RKO (cell line): ENCODE measurements around the gene TIMM44.
"Not testable (repeated sequence)": the region's sequence is repeated elsewhere in the genome, so short reads cannot be mapped to it uniquely, and the experiment has no call there.

Source experiments
- DNase-seq: peaks from one replicate; pipeline ENCODE4 v3.0.0-alpha.2; 2016; ENCODE audit warnings: low spot score

TIMM44 gene

DNA sequence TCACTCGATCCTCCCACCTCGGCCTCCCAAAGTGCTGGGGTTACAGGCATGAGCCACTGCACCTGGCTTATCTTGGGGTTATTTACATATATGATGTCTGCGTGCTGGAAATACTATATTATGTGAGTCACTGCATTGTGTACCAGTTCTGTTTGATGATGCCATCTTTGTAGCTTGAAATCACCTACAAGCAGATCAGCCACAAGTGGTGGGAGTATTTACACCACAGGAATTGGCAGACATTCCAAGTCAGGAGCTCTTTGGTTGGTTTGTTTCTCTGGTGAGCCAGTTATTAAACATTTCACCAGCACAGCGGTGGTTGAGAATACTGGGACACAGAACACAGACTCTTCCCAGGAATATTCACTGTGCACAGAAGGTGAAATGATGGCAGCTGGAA is 4.5 kb upstream of the TIMM44 start:
- peak; percentile 37 for DNase-seq

DNA sequence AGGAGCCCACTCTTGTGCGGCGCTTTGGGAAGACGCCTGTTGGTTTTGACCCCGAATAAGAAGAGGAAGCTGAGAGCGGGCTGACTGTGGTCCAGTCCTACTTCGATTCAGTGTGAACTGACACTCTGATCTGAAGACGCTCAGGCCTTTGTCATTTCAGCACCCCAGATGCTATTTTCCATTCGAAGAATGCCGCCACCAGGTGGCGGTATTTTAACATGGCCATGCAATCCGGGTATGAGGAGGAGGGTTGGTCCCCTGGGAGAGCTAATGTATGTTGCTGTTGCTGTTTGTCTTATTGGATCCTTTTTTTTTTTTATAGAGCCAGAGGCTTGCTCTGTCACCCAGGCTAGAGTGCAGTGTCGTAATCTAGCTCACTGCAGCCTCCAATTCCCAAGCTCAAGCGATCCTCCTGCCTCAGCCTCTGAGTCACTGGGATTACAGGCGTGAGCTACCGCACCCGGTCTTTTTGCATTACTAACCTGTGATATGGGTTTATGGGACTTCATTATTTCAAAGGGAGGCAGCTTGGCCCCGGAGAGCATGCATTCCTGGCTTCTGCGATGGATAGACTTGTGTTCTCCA is 803 bp upstream of the TIMM44 start:
- DNase-seq, result peak; percentile 89

DNA sequence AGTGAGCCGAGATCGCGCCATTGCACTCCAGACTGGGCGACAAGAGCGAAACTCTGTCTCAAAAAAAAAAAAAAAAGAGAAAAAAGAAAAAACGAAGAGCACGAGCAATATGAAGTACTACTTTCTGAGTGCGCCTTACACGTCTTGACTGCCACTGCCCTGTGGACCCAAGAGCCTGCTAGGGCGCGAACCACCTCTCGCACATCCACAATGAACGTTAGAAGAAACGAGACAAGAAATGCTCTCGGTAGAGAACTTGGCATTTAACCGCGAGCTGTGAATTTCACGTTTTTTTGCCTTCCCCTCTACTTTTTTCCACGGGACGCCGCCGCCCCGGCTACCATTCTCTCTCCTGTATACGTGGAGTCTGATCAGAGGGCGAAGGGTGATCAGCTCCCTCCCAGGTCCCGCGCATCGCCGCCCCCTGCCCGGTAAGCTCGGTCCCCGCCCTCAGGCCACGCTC is 454 bp downstream of the TIMM44 start:
- no peak for DNase-seq

DNA sequence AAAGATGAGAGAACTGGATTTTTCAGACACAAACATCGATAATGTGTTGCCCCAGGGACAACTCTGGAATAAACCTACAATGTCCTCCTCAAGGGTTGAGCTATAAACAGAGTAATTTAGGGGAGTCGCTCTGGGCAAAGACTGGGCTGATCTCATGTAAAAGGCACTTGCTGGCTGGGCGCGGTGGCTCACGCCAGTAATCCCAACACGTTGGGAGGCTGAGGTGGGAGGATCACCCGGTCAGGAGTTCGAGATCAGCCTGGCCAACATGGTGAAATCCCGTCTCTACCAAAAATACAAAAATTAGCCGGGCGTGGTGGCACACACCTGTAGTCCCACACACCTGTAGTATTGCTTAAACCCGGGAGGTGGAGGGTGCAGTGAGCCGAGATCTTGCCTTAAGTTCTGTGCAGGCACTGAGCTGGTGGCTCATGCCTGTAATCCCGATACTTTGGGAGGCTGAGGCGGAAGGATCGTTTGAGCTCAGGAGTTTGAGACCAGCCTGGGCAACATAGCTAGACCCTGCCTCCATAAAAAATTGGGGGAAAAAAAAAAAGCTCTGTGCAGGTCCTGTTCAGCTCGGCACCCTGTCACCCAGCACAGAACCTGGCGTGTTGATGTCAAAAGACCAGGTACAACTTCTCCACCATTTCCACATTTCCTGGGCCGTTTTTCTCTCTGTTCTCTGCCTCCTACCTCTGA is 1.4 kb downstream of the TIMM44 start:
- no peak for DNase-seq

DNA sequence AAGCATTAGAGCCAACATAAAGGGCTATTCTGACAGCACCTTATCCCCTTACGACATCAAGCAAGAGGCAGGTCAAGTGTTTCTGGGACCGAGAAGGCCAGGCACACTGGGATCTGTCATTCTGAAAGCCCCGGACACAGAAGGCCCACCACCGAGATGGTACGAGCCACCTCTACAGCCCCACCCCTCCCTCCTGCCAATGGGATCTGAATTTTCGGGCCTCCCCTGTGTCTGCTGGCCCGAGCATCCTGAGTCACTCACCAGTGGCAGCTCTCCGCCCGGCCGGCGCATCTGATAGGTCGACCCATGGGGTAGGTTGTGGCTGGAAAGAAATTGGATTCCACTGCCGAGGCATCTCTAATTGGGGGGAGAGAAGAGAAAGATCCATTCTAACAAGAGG is 2.6 kb downstream of the TIMM44 start:
- no peak for DNase-seq

DNA sequence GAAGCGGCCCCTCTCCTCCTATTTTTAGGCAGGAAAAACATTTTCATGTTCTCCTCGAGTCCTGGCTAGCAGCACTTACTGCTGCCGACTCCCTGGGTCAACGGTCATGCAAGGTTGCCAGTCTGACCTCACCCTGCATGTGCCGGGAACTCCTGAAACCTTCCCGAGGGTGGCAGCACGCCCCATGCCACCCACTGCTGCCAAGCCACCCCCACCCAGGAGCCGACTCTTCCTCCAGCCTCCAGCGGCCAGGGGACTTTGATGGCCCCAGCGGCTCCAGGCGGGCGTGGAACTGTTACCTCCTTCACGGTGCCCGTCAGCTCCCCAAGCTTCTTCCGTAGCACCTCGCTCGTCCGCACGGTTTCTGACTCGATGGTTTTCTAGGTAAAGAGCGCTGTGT is 8.7 kb downstream of the TIMM44 start:
- no peak for DNase-seq

DNA sequence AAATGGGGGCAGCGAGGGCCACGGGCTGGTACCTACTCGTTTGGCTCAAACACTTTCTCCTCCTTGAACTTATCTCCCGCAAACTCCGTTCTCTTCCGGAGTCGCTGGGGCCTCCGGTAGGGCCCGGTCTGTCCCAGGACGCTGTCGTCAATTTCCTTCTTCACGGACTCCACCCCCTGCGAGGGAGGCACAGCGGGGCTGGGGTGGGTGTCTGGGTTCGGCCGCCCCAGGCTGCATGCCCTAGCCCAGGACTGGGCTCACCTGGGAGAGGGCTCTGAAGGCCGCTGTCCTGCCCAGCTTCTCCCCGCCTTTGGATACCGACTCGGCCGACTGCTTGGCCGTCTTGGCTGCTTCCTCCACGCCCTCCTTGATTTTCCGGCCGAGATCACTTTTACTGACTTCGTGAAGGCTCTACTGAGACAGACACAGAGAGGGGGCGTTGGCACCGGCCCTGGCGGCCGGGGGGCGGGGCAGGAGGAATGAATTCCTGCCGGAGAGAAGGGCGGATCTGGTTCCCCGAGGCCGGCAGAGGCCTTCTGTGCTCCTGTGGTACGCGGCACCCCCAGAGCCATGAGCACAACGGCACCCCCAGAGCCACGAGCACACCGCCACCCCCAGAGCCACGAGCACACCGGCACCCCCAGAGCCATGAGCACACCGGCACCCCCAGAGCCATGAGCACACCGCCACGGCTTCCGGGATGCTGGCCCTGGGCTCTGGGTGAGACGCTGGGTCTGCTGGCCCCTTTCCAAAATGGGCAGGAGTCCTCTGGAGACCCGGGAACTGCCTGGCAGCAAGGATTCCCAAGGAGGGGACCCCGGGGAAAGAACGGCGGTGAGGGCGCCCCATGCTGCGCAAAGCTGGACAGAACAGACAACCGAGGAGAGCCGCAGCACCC is 9.4 kb downstream of the TIMM44 start:
- DNase-seq, result no peak

DNA sequence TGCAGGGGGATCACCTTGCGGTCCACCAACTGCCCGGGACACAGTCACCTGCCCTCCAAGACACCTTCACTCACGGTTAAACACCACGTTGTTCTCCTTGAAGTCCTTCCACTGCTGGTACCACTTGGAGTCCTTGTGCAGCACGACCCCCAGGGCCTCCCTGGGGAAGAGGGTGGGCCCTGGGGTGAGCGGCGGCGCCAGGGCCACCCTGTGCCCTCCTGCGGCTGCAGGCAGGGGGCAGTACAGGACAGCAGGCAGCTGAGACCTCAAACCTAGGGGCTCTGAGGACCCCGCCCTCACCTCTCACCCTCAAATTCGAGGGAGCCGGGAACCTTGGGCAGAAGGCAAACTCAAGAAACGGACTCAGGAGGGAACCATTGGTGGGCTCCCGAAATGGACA is 10.1 kb downstream of the TIMM44 start:
- DNase-seq, result no peak

DNA sequence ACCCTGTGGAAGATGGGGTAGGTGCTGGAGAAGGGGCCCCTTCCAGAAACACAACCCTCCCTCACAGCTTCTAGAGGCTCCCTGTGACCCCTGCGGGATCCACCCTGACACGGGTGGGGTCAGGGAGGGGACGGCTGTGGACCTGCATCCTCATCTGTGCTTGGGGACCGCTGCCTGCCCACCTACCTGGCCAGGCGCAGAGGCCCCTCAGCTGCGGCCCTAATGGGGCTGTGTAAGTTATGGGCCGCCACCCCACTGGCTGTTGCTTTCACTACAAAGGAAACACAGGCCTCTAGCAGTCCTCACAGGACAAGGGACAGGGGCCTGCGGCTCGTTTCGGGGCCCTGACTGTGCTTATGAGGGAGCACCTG is 10.6 kb downstream of the TIMM44 start:
- no peak for DNase-seq

DNA sequence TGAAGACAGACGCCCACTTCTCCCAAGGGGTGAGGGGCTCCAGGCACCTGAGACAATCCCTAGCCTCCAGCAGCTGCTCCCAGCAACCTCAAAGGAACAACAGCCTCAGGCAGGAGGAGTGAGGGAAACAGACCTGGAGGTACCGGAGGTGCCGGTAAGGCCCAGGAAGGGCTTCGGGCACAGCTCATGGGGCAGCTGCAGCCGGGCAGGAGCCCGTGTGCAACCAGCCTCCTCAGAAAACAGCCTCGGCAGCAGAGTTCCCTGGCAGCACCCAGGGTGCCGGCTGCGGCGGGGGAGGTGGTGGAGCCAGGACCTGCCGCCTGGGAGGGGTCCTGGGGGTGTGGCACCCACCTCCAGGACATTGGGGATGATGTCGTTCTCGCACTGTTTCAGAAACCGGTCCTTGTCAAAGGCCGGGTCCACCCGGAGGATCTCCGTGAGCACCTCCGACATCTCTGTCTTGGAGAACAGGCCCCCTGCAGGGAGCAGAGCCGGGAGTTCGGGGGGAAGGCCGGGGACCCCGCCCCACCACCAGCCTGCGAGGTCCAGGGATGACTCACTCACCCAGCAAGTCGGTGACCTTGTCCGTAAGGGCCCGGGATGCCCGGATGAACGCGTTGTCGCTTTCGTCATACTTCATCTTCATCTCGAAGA is 11.1 kb downstream of the TIMM44 start:
- no peak for DNase-seq

DNA sequence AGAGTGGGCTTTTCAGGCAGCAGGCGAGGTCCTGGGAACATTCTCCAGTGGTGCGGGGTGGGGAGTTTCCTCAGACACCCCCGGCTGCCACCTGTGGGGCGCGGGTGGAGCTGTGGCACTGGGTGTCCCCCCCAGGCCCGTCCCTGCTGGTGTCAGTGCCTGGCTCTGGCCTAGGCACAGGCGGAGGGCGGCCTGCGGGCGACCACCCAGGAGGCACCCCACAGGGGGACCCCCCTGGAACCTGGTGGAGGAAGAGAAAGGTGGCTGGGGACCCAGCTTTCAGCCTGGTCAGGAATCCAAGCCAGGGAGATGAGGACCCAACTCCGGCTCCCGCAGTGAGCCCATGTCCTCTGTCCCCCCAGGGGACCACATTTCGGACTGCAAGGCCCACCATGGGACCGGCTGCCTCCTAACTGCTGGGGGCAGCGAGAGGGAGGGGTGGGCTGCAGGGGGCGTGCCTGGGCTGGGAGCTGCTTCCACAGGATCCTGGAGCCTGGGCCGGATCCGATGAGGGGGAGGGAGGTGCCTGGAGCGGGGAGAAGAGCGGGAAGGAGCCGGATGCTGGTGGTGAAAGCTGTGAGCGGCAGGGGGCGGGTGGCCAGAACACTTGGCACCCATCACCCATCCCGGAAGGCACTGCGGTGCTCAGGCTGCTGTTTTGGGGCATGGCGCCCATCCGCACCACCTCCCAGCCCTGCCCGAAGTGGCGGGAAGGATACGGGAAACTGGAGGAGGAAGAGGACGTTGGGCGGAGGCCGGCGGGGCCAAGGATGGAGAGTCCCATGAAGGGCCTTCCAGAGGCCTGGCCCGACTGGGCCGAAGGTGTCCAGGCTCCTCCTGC is 12.0 kb downstream of the TIMM44 start:
- DNase-seq, result no peak

DNA sequence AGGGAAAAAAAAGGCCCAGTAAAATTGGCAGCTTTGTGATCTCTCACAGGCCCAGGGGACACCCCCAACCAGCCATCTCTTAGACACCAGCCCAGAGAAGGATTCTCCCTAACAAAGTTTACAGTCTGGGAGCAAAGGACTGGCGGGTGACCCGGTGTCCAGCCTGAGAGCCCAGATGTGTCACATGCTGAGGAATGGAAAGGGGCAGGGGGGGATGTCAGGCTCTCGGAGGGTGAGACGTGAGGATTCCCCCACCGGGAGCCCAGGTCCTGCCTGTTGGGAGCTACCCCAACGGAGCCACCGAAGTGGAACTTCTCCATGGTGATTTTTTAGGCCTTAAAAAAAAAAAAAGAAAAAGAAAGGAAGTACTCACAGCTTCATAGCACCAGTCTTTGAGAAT is 12.7 kb downstream of the TIMM44 start:
- no peak for DNase-seq

DNA sequence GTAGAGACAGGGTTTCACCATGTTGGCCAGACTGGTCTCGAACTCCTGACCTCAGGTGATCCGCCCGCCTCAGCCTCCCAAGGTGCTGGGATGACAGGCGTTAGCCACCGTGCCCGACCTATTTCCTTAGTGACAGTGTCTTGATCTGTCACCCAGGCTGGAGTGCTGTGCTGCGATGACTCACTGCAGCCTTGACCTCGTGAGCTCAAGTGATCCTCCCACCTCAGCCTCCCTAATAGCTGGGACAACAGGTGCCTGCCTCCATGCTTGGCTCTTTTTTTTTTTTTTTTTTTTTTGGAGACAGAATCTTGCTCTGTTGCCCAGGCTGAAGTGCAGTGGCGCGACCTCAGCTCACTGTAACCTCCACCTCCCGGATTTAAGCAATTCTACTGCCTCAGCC is 13.4 kb downstream of the TIMM44 start:
- DNase-seq, result not testable (repeated sequence)

DNA sequence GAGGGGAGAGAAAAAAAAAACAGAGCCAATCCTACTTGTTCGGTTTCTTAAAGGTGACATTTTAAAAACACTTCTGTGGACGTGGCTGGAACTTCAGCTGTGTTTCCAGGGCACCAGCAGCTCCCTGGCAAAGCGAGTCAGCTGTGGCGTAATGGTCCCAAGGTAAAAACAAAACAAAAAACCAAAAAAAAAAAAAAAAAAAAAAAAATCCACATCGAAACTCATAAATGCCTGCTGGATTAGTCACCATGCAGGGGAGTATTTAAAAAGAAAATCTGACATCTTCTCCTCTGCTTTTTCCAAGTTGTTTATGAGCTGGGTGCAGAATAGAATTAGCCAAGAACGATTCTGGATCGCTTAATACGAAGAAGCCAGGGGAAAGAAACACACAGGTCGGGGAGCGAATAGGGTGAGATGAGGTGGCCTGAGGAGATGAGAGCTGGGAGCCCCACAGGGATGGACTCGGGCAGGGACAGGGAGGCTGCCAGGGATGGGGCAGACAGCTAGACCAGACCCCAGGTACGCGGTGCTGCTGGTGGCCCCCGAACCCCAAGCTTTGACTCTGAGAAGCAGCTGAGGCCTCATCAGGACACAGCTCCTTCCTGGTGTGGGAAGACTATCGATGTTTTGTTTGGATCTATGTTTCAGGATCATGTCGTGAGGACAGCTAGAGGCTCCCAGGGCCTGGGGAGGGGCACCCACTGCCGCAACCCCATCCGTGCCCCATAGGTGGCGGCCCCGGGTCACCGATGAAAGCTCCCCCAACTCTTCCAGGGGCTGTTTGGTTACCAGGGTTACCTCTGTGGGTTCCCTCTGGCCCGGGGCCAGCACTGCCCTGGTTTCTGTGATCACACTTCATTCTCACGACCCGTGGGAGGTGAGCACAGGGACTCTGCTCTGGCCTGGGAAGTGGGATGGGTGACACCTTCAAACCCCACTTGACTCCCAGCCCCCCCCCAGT is 14.4 kb downstream of the TIMM44 start:
- peak; percentile 41 for DNase-seq

DNA sequence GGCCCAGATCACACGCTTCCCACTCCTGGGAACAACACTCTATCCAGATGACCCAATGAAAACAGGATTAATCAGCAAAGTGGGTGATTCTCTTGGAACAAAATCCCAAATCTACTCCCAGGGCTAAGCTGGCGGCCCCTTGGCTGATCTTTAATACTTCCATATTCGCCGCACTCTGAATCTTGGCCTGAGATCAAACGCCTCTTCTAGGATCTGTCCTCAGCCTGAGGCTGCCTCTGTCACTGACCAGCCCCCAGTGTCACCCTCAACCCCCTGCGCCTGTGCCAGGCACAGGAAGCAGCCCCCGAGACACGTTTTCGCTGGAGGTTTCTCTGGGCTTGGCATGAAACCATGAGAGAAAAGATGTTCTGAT is 15.1 kb downstream of the TIMM44 start:
- DNase-seq, result no peak

DNA sequence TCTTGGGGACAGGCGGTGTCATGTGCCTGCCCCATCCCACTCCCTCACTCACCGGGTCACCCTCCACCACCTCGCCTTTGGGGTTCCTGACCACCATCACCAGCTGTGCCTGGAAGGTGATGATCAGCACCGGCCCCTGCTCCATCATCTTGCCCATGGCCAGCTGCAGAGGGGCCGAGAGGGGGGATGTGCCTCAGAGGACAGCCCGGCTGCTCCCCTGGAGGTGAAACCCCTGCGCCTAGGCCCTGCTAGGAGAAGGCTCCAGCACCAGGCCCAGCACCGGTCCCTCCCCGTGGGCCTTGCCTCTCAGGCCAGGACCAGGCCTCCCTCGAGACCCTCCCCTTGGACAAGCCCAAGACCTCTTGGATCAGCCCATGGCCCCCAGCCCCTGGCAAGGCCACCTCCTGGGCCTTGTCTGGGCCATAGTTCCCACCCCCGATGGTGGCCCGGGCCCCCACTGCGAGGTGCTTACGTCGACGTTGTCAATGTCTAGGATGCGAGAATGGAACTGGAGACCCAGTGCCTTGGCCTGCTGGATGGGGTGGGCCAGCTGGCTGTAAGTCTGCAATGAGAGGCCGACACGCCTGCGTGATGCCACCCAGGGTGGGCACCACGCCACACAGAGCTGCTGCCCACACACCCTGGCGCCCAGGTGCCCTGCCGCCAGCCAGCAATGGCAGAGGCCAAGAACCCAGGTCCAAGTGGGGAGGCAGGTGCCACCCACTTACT is 15.7 kb downstream of the TIMM44 start:
- DNase-seq, result no peak

DNA sequence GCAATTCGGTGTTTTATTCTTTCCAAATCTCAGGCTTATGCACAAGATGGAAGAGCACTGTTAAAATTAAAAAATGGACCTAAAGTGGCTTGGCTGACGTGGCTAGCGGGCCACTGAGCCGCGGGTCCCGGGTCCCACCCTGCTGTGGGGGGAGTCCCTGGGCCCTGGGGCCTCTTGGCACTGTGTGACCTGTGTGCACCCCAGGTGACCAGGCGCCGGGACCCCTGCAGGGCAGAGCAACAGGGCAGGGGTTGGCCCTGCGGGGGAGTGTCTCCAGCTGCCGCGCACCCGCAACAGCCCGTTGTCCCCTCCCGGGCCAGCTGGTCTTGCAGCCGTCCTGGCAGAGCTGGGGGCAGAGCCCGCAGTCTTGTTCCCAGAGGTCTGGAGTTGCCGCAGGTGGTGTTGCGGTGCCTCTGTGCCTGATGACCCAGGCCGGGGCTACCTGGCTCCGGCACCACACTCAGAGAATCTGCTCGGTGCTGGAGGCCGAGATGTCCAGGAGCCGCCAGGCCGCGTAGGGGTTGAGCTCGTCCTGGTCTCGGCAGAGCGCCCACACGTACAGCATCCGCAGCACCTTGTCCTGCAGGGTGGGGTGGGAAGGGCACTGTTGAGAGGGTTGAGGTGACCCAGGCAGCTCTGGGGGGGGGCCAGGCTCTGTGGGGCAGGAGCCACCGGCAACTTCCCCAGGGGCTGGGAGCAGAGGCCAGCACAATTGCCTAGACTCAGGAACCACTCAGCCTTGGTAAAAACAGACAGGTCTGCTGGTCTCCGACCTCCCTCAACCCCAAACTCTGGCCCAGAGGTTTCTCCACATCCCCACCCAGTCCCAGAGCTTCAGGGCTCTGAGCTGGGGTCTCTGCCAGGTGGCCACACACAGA is 16.5 kb downstream of the TIMM44 start:
- DNase-seq, result no peak

DNA sequence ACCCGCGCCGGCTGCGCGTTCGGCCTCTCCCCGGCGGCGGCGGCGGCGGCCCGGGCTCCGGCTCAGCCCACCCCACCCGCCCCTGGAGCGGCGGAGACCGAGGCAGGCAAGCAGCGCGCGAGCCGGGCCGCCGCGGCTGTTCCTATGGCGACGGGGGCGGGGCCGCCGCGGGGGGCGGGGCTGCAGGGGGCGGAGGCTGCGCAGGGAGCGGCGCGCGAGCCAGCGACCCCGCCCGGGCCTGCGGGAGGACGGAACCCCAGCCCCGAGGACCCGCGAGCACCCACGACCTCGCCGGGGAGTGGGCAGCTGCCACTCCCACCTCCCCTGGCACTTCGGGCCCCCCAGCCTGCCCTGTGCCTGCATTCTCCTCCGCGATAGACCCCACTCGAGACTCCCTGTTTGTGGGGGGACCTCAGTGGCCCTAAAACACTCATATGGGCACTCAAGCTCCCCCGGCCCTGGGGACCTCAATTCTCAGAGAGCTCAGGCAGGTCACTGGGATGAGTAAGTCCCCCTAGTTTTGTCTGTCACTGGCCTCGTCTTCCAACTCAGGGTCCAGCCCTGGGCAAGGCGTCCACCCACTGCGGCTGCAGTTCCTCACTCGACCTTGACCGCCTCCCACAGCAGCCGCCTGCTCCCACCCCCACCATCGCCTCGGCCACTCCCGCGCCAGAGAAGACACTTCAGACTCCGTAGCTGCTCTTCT is 17.3 kb downstream of the TIMM44 start, which contains the start of gene CTXN1:
CTXN1 (minus strand) TSS at position 115 of the 706 bp plus-strand sequence. CDS start 597 bp downstream, outside the sequence.
- peak; percentile 66 for DNase-seq
